Caki2 (cell line): ENCODE results near the gene NEMP1. TPM values are rescaled to one million over a fixed set of nuclear protein-coding genes. Genes with fewer than 3 reads are reported as not detected.

Experiments used
- DNase-seq: peaks from one replicate; pipeline ENCODE4 v3.0.0-alpha.2; 2015; ENCODE audit warnings: low read depth
- in situ Hi-C: cut with HindIII; loops from 2 replicates; pipeline ENCODE4 v1.10.0; 2016; ENCODE audit warnings: low sequenced_read_pairs, low pct_unique_long_range_greater_than_20kb, mixed read lengths
- total RNA-seq: library from RNA; depleted of rRNA; stranded (reverse); fragments of >200 nt; shearing (Covaris generic); gene quantifications from 2 replicates; pipeline ENCODE4 v1.2.3, GENCODE V29; 2014; ENCODE audit warnings: low replicate concordance

The NEMP1 gene
- total RNA-seq, 1 experiment from 2014 or later: 23.8 TPM

DNA sequence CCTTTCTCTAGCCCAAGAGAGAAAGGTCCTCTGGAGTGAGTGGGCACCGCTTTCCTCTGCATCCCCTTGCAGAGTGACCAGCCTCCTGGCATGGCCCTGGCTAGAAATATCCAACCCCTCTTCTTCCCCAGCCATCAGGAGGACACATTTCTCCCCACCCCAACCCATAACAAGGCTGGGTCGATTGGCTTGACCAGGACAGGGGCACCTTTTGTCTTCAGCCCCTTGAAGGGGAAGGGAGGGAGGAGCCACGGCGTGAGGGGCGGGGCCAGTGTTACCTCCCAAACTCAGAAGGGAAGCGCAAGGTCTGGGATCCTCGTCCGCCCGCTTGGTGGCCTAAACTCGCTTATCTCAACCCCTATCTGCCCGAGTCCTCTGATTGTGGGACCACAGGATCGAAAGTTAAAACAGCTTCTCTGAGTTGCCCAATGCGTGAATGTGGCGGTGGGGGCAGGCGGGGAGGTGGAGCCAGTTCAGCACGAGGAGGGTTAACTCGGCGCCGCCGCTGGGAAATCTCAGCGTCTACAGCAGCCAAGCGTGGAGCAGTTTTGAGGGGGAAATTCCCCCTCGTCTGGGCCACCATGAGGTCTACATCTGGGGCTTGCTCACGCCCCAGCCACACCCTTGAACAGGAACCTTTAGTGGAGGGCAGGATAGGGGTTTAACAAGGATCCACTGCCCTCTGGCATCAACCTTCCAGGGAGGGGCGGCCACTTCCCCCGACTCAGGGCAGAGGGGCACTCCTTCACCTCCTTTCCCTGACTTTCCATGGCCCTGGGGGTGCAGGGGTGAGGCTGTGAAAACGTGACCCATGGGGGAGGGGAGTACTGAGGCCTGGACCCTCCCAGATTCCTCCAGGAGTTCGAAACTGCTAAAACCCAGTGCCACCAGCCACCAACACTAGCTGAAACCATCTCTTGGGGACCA is 31.8 kb upstream of the NEMP1 start:
- in situ Hi-C loops: no loop called here
- DNase-seq: peak; percentile 70

DNA sequence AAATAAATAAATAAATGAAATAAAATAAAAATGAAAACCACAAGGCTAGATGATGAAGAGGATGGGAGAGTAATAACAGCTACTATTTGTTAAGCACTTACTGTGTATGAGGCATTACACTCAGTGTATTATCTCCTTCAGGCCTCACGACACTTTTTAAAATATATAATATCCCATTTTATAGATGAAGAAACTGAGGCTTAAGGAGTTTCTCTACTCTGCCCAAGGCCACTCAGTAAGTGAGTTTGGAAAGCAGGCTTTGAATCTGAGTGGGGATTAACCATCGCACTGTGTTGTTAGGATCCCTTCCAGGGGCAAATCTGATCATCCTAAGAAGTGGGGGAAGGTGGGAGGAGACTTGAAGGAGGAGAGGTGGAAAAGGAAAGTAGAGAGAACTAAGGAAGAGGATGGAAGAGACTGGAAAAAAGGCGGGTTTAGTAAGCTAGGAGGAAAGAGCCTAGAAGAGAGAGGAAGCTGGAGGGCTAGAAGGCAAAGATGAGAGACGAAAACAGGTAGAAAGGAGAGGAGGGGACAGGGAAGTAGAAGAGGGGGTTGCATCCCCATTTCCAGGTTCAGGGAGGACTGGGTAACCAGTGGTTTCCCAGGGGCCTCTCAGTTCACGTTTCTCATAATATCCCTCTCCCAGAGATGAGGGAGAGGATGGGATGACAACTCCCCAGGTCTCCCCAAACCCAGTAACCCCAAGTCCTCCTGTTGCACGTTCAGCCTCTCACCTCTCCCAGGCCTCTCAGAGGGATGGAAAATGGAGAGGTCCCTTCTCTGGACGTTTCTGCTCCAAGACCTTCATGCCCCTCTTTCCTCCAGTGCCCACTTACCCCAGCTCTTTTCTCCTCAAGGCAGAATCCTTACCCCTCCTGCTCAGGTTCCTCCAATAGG is 30.9 kb upstream of the NEMP1 start:
- no peak for DNase-seq
- in situ Hi-C loops: no loop called here

DNA sequence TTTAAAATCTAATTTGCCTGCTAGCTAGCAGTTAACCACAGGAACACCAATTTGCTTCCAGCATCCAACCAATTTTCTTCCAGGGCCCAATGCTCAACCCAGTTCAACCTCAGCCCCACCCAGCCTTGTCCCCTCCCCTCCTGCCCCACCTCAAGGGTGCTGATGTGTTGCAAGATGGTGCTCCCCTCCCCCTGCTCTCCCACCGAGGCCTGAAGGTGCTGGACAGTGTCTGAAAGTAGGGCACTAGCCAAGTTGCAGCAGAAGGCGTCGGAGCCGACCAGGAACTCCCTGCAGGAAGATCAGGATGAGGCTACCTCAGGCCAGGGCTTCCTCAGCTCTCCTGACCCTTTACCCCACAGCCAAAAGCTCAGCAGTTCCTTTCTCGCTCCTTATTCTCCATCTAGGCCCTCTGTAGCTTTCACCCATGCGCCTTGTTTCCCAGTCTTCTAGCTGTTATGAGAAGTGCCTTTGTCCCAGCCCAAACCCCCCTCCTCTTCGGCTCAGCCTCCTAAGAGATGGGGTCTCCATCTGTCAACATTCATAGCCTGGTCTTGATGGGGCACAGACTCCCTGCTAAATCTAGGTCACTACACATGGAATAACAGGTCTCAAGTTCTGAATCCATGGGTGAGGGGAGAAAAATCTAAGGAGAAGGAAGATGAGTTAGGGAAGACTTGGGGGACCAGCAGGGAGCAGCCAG is 29.0 kb upstream of the NEMP1 start:
- DNase-seq: no peak
- in situ Hi-C loops: no loop called here

DNA sequence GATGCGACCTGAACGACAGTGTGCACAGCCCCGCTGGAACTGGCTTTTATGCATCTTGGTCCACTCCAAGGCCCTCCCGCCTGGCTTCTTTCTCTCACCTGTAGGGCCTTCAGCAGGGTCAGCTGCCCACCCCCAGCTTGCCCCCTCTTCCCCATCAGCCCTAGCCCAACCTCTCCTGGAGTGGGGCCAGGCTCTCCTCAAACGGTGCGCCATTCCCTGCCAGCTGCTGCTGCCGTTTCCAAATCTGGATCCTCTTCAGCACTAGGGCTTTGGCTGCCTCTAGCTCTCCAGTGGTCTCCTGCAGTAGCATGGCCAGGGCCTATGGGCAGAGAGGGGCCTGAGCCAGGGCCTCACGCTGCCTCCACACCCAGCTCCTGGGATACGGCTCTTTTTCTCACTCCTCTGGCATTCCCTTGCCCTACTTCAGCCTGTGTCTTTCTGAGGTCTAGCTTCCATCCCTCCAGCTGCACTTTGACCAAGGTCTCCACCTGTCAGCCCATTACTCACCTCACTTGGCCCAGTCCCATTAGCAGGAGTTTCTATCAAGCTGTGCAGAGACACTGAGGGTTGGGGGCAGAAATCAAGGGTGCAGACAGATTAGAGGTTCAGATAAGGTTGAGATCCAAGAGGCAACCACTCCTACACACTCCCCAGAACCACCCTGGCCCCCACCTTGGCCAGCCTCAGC is 27.6 kb upstream of the NEMP1 start:
- no peak for DNase-seq
- in situ Hi-C loops: no loop called here

DNA sequence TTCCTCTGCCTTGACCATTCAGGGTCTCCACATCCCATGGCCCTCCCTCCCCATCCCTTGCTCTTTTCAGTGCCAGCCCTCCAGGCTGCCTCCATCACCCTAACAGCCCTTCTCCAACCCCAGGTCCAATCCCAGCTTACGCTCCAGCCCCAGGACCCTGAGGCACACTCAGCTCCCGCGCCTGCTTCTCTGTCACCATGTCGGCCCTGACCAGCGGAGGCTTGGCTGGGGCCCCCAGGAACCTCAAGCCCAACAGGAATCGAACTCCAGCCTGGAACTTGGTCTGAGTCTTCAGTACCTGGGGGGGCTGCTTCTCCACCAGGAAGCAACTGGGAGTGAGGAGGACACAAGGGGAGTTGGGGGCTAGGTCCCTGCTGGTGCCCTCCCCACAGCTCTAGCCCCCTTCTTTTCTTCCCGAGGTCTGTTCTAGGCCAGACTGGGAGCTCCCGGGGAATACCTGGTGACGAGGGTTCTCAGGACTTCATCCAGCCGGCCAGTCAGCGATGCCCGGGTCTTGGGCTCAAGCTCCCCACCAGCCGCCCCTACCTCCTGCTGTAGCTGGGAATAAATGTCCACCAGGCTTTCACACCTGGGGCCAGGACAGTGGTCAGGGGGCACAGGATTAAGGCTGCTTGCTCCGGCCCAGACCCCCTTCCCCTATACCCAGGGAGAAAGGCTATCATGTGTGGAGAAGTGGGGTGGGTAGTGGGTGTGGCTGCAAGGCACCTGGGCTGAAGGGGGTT is 26.6 kb upstream of the NEMP1 start:
- in situ Hi-C loops: no loop called here
- DNase-seq: no peak

DNA sequence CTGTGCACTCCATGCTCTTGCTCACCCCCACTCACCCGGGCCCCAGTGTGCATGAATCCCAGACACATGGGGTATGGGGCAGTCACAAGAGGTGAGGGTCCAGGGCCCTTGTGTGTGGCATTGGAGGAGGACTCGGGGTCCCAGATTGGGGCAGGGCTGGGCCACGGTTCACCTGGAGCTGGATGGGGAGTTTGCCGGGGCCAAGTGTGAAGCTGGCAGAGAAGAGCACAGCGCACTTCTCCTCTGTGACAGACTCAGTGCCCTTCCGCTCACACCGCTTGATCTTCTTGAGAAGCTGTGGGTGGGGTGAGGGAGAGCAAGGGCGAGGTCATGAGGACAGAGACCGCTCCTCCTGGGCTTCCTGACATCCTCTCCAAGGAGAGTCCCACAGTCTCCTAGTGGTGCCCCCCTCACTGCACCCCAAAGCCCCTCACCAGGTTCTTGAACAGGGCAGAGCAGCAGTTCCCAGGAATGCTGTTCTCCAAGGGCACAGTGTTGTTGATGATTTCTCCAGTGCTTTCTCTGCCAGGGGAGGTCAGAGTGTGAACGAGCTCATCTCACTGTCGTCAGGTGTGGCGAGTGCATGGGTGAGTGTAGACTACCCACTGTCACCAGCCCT is 25.8 kb upstream of the NEMP1 start:
- in situ Hi-C loops: no loop called here
- DNase-seq: no peak

DNA sequence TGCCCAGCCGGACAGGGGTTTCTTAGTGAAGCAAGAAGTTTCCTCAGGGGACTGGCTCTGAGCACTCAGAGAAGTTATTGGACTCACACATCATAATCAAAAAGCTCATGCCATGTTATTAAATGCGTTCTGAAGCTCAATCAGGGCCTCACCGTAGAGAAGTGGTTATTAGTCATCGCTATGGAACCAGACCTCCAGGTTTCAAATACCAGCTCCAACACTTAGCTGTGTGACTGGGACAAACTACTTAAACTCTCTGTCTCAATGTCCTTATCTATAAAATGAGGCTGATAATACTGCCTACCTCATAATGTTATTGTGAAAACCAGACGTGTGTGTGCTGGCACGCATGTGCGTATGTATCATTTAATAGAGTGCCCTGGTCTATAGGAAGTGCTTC is 25.3 kb upstream of the NEMP1 start:
- in situ Hi-C loops: no loop called here
- no peak for DNase-seq

DNA sequence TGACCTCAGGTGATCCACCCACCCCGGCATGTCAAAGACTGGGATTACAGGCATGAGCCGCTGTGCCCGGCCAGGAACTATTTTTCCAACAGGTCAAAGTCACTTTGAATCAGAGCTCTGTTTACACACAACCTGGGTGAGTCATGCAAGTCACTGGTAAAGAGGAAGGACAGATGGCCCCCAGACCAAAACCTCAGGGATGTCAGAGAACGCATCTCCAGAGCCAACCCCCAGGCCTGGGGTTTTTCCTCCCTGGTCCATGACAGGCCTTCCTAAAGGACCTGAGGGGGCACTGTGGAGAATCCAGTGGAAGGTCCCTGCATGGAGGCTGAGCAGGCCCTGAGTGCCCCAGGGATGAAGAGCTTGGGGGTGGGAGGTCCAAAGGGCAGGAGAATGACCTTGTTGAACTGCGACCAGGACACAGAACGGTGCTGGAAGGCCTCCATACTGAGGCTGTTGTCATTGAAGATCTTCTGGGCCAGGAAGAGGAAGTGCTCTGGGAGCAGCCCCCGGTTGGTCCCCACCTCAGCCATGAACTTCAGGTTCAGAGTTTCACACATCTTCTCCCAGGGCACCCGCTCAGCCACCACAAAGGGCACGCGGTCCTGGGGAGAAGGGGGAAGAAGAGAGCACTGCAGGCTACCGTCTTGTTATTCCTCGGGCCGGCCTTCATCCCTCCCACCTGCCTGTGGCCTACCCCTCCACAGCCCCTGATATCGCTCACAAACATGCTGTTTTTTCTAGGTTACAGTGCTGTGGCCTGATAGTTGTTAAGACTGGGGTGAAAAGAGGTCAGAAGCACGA is 23.5 kb upstream of the NEMP1 start:
- DNase-seq: peak; percentile 54
- in situ Hi-C loops: no loop called here

DNA sequence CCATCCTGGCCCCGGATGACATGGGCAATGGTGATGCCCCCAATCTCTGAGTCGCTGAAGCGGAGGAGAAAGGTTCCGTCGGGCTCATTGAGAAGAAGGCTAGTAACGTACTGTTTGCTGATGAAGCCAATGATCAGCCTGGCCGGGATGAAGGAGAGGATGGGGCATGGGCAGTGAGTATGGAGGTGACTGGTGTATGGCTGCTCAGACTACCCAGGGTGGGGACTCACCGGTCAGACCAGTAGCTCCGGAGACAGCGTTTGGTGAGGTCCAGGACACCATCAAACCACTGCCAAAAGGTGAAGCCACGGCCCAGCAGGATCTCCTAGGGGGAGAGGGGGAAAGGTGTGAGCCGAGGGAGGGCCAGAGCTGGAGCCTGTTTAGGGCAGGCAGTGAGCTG is 21.2 kb upstream of the NEMP1 start:
- DNase-seq: no peak
- in situ Hi-C loops: no loop called here

DNA sequence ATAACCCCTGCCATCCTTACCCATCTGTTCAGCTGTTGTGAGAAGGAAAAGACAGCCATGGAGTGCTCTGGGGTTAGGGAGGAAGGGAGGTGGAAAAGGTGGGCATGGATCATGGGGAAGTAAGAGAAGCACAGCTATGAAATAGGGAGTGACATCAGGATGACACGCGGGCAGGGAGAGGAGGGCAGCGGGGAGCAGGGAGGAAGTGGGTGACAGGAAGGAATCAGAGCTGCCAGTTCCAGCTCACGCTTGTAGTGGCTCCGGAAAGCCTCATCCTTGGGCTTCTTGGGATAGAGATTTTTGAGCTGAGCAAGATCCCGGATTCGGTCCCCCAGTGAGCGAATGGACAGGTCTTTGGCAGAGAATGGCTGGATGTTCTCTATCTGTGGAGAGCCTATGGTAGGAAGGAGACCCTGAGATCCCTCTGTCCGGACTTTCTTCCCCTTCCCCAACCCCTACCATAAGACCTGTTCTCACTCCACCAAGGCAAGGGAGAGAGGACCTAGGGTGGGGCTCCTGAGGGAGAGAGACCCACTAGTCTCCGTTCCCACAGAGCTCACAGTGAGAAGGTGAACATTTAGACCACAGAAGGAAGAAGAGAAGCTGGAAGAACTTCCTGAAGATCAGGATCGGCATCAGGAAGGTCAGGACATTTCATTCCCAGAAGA is 20.6 kb upstream of the NEMP1 start:
- no peak for DNase-seq
- in situ Hi-C loops: no loop called here

DNA sequence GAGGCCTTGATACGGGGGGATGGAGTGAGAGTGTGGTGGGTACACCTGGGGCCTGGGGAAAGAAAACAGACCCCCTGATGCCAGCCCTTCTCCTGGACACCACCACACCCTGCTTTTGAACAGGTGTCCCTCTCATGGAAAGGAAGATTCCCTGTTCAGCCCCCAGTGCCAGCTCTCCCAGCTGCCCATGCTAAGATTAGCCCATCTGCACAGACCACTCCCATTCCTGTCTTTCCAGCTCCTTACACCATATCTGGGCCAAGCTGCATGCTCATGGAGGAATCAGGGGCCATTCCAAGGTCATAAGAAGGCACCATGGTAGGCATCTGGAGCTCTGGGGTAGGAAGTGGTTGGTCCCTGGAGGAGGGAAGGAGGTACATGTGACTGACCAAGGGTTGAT is 20.0 kb upstream of the NEMP1 start:
- in situ Hi-C loops: no loop called here
- no peak for DNase-seq

DNA sequence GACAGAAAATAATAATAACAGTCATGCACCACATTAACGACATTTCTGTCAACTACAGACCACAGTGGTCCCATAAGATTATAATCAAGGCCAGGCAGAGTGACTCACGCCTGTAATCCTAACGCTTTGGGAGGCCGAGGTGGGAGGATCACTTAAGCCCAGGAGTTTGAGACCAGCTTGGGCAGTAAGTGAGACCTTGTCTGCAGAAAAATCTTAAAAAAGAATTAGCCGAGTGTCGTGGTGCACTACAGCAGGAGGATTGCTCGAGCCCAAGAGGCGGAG is 18.9 kb upstream of the NEMP1 start:
- in situ Hi-C loops: no loop called here
- DNase-seq: no peak

DNA sequence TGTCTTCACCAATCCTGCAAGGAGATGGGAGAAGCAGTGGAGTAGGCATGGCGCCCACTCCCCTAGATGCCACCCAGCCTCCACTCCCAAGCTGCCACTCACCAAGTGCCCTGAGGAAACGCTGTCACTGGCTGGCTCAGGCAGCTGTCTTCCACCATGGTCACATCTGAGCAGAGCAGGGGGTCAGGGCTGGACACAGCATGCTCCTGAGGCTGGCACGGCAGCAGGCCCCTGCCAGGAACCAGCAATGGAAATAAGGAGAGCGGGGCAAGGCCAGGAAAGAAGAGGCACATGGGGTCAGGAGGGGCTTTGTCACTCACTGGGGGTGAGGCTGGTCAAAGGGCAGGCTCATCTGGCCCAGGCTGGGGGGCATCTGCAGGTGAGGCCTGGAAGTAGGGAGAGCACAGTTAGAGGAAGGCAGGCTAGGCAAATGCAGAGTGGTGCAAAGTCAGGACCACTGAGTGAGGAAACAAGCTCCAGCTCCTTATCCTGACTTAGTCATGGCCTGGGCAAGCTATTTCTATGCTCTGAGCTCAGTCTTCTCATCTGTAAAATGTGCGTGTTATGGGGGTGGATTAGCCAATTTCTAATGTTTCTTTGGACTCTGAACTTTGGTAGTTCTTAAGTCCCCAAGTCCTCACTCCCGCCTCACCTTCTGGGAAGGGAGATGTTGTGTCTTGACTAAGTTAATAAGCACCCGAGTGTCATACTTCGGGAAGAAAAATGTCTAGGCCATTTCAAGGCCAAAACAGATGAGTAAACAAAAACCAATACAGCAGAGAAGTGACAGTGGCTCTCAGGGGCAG is 18.4 kb upstream of the NEMP1 start:
- in situ Hi-C loops: no loop called here

DNA sequence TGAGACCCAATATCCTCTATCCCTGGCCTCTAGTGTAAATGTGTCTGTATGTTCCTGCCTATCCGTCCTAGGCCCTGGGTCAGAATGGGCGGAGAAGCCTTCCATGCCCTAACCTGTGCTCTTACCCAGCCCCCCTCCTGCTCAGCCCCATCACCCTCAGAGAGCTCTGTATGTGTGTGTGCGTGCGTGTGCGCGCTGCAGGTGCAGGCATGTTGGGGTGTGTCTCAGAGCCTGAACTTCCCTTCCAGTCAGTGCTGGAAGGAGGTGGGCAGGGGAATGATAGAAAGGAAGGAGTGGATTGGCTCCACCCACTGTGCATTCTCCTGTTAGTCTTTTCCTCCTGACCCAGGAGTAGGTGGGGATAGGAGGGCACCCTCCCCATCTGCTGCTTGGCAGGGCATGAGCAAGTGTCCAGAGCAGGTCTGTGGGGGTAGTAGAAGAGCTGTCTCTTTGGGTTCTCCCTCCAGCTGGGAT is 17.5 kb upstream of the NEMP1 start:
- peak; percentile 81 for DNase-seq
- in situ Hi-C loops: no loop called here

More for the DNA sequence above, 18.4 kb upstream of the NEMP1 start:
- DNase-seq: no peak

DNA sequence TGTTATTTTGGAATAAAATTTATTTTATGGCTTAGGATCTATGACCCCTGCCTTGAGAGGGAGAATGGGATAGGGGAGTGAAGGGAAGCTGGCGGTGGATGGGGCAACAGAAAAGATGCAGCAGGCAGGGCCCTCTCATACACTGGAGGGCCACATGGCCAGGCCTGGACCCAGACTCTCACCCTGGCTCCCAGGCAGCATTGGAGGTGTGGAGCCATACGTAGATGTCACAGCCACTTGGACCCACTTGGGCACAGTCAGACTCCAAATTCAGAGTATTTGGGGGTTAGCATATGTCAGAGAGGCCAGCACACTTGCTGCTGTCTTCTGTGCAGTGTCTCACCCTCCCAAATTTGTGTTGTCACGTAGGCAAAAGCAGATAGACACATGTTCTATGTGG is 16.8 kb upstream of the NEMP1 start:
- DNase-seq: no peak
- in situ Hi-C loops: no loop called here
